ENCODE results near the gene ESD.

DNA sequence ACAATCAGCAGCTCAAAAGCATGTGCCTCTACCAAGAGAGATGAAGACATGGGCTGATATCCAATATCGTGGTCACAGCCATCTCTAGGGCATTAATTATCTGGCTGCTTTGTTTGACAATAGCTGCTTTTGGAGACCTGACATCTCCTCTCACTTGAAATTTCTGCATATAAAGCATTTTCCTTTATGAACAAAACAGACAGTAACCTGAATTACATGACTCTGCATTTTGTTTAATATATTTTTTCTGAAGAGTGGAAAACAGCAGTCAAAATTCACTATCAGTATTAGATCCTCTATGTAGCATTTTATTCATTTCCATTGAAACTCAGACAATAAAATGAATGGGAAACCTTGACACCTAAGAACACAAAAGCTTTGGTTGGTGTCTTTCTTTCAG is 42.4 kb upstream of the ESD start:
- TF ChIP-seq POLR2A (IDR thresholded peaks at IDR 0.05; ENCODE audit: low read length) (no peak), GATA1 (IDR thresholded peaks at IDR 0.05; ENCODE audit: low read depth, low read length) (no peak)

Data from erythroblast (primary cell).